ENCODE data around the gene ITPK1.

DNA sequence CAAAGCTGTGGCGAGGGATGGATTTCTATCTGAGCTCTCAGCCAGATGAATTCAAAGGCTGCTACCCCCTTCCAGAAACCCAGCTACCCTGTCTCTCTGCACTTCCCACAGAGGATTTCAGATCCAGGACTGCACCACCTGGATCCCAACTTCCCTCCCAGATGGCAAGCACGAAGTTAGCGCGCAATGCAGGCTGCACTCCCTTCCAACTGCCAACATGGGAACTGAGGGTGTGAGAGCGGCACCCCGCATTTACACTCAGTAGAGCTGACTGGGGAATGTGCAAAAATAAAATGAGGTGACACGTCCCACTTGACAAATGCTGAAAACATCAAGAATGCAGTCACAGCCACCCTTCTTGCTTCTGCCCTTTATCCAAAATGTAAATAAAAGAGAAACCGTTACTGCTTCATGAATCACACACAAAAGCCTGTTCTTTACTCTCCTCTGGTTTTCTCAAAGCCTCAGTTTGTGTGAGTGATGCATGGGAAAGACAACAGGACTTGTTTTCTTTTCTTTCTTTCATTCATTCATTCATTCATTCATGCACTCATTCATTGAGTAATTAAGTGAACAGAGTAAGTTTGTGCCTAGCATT lies 85.7 kb downstream of the ITPK1 start:
- TF ChIP-seq, protein P1, sequence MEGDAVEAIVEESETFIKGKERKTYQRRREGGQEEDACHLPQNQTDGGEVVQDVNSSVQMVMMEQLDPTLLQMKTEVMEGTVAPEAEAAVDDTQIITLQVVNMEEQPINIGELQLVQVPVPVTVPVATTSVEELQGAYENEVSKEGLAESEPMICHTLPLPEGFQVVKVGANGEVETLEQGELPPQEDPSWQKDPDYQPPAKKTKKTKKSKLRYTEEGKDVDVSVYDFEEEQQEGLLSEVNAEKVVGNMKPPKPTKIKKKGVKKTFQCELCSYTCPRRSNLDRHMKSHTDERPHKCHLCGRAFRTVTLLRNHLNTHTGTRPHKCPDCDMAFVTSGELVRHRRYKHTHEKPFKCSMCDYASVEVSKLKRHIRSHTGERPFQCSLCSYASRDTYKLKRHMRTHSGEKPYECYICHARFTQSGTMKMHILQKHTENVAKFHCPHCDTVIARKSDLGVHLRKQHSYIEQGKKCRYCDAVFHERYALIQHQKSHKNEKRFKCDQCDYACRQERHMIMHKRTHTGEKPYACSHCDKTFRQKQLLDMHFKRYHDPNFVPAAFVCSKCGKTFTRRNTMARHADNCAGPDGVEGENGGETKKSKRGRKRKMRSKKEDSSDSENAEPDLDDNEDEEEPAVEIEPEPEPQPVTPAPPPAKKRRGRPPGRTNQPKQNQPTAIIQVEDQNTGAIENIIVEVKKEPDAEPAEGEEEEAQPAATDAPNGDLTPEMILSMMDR (IDR thresholded peaks at IDR 0.05) = no peak
- TF ChIP-seq POLR2A (IDR thresholded peaks at IDR 0.05) = no peak

Measured in stomach (tissue), 4 donors.